SKM-1 treated with dmso at 0.1 percent for 144 hours (cell line): ENCODE results near the gene STK11.
"Not testable (repeated sequence)": the region's sequence is repeated elsewhere in the genome, so short reads cannot be mapped to it uniquely, and the experiment has no call there.

Experiments used
- DNase-seq: peaks from one replicate; lab custom pipeline; 2025; ENCODE audit not compliant: unreplicated experiment; lab: John Stamatoyannopoulos, UW

Gene STK11

DNA sequence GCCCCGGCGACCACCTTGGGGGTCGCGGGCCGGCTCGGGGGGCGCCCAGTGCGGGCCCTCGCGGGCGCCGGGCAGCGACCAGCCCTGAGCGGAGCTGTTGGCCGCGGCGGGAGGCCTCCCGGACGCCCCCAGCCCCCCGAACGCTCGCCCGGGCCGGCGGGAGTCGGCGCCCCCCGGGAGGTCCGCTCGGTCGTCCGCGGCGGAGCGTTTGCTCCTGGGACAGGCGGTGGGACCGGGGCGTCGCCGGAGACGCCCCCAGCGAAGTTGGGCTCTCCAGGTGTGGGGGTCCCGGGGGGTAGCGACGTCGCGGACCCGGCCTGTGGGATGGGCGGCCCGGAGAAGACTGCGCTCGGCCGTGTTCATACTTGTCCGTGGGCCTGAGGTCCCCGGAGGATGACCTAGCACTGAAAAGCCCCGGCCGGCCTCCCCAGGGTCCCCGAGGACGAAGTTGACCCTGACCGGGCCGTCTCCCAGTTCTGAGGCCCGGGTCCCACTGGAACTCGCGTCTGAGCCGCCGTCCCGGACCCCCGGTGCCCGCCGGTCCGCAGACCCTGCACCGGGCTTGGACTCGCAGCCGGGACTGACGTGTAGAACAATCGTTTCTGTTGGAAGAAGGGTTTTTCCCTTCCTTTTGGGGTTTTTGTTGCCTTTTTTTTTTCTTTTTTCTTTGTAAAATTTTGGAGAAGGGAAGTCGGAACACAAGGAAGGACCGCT lies 729 bp downstream of the STK11 start:
- DNase-seq, result no peak

DNA sequence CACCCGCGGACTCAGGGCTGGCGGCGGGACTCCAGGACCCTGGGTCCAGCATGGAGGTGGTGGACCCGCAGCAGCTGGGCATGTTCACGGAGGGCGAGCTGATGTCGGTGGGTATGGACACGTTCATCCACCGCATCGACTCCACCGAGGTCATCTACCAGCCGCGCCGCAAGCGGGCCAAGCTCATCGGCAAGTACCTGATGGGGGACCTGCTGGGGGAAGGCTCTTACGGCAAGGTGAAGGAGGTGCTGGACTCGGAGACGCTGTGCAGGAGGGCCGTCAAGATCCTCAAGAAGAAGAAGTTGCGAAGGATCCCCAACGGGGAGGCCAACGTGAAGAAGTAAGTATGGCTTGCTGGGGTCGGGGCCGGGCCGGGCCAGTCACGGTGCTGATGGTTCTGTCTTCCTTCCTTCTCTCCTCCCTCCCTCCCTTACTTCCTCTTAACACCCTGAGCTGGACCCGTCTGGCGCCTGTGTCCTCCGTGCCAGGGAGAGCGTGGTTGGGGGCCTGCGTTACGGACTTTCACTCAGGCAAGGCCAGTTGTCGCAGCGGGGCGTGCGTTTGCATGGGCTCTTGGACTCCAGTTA lies 1.4 kb downstream of the STK11 start:
- DNase-seq, result peak; percentile 41

DNA sequence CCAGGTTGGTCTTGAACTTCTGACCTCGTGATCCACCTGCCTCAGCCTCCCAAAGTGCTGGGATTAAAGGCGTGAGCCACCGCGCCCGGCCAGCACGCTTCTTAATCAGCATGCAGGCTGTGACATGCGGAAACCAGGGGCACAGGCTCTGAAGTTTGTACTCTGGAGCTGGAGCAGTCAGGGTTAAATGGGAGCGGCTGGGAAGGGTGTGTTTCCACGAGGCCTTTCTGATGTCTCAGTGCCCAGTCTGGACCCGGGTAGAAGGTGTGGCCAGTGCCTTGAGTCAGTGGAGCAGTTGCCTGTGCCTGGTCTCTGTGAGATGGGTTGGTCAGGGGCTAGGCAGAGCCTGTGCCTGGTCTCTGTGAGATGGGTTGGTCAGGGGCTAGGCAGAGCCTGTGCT lies 3.3 kb downstream of the STK11 start:
- DNase-seq, result not testable (repeated sequence)

DNA sequence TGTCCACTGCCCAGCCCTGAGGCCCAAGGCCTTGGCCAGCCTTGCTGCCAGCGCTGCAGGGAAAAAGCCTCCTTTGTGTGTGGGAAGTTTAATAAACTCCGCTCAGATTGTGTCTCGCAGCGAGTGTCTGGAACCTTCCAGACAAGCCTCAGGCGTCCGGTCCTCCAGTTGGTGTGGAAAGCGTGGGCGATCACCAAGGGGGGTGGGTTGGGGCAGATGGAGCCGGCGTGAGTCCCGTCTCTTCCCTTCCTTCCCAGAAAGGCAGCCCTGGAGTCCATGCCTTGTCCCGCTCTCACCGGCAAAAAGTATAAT lies 4.6 kb downstream of the STK11 start:
- DNase-seq, result no peak

DNA sequence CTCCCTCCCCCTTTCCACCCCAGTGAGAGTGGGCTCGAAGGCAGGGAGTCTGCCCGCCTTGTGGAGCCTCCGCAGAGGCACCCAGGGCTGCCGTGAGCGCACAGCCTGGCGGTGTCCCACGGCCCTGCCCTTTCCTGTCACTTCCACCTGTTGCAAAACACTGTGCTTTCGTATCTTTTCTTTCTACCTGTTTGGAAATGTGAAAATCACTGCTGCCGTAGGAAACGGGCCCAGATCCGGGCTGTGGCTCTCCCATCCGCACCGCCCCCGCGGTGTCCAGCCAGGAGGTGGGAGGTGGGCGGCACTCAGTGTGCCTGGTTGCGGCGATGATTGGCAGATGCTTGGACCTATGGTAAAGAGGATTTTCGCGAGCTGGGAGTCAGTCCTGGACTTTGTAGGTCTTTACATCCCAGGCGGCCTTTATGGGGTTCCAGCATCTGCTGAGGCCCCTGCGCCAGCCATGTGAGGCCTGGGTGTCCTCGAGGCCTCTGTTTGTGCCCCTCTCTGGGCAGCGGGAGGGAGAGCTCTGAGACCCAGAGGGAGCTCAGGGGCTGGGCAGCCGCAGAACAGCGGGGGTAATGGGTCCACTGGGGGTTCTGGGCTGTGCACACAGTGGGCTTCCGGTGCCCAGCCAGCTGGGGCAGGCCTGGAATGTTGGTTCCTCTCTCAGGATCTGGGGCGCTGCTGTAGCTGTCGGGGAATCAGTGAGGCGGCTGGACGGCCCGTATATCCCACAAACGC lies 6.1 kb downstream of the STK11 start:
- DNase-seq, result no peak

DNA sequence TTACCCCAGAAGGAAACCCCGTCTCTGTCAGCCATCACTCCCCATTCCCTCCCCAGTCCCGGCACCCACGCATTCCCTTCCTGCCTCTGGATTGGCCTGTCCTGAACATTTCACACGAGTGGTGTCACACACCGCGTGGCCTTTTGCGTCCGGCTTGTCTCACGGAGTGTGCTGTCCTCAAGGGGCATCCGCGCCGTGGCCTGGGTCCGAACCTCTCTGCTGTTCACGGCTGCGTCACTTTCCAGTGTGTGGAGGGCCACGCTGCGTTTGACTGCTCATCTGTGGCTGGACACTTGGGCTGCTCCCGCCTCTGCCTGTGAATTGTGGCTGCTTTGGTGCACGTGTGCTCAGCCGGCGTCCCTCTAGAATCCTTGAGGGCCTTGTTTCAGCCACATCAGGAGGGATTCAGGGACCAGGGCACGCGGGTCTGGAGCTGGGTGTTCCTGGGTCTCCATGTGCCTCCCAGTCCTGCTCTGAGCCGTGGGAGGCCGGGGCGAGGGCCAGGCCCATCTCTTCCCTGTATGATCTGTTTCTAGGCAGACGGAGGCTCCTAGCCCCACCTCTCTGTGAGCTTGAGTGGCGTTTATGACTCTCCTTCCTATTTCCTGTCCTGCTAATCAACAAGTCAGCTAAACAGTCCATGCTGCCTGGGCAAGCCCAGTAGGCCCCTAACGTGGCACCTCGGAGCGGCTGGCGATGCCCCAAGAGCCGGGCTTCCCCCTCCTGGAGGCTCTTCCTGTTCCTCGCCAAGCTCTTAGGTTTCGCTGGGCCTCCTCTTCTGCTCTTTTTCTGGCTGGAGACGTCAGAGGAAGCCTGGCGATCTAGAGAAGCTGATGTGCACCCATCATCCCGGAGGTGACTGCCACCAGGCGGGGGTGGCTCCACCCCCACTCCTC lies 8.1 kb downstream of the STK11 start:
- no peak for DNase-seq

DNA sequence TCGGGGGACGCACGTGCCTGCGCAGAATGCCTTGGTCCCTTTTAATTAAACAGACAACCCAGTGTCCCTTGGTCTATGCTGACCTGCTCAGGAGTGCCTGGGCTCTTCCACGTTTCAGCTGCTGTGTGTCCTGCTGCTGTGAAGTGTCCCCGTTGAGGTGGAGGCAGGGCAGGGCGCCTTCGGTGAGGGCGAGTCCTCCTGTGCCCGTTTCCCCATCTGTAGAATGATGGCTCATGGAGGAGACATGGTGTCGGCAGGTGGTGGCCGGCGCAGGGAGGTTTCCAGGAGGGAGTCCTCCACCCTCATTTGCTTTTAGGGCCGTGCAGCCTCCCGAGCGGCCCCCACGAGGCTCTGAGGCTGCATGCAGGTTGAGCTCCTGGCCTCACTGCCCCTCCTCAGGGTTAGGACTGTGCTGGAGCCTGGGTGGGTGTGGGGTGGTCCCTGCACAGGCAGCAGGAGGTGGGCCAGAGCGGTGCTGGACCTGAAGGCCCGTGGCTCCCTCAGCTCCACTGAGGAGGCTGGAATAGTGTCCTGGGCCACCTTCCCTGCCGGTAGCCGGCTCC lies 8.8 kb downstream of the STK11 start:
- no peak for DNase-seq

DNA sequence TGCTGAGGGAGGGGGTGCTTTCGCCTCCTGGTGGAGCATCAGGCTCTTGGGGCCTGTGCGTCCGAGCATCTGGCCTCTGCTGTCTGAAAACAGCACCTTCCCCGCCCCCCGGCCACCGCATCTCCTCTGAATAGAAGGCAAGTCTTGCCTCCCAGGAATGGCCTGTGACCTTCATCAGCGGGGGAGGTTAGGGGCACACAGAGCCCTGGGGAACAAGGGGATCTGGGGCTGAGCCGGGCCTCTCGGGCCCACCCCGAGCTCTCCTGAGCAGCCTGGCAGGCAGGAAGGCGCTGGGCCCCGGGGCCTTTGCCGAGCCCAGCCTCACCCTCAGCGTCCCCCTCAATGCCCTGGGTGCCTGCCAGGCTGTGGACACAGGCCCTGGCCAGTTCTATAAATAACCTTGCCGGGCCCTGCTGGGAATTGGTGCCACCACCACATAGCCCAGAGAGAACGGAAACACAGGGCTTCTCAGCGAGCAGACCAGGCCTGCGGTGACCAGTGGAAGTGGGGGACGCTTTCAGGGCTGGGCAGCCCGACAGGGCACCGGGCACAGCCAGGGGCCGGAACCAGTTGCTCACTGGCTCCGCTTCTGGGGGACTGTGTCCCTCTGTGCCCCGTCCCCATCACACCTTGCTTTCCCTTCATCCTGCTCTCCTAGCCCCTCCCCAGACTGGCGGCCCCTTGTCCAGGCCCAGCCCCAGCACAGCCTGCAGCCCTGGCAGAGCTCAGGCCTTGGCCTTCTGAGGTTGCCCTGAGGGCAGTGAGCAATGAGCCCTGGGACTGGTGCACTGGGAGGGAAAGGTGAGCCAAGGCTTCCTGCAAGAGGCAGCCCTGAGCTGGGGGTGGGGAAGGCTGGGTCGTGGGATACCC lies 9.5 kb downstream of the STK11 start:
- DNase-seq, result no peak

DNA sequence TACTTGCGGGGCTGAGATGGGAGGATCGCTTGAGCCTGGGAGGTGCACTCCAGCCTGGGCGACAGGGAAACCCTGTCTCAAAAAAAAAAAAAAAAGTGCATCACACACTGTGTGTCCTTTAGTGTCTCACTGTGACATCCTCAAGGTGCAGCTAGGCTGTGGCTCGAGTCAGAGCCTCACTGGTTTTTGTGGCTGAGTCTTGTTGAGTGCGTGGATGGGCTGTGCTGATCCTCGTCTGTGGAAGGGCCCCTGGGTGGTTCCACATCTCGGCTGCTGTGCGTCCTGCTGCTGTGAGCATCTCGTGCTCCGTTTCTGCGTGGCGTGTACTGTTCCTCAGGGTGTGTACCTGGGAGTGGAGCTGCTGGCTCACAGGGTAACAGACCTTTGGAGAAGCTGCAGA lies 11.2 kb downstream of the STK11 start:
- no peak for DNase-seq

DNA sequence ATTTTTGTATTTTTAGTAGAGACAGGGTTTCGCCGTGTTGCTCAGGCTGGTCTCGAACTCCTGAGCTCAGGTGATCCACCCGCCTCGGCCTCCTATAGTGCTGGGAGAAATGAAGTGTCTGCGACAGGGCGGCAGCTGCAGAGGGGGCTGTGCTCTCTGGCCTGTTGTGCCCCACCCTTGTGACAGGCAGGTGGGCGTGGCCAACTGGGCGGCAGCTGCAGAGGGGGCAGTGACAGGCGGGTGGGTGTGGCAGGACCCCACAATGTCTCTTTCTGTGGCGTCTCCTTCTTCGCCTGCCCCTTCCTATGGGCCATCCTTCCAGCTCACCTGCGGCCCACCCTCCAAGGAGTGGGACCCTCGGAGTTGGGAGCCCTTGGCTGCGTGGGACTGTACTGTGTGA lies 11.8 kb downstream of the STK11 start:
- DNase-seq, result no peak

DNA sequence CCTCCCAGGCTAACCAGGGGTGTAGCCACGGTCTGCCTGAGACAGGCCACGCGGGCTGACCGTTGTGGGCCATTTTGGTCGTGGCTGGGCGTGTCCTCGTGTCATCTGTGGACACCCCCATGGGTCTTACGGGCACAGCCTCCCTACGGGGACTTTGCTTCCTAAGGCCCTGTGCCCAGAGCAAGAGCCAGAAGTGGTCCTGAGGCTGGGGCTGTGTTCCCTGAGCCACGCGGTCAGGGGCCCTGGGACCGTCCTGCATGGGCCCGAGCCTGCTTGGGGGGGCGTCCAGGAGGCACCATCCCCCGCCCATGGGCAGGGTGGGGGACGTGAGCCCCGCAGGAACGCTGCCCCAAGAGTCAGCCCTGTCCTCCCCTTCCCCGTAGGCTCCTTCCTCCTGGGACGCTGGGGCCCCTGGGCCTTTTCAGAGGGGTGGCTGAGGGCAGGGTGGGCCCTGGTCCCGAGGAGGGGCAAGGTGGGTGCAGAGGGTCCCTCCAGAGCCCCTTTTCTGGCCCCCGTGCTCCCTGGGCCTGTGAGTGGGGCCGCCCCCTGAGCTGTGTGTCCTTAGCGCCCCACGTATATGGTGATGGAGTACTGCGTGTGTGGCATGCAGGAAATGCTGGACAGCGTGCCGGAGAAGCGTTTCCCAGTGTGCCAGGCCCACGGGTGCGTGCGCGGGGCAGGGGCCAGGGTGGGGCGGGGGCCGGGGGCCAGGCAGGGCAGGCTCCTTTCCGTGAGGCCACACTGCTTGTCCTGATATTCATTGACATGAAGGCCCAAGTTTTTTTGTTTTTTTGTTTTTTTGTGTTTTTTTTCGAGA lies 13.4 kb downstream of the STK11 start:
- DNase-seq, result no peak

DNA sequence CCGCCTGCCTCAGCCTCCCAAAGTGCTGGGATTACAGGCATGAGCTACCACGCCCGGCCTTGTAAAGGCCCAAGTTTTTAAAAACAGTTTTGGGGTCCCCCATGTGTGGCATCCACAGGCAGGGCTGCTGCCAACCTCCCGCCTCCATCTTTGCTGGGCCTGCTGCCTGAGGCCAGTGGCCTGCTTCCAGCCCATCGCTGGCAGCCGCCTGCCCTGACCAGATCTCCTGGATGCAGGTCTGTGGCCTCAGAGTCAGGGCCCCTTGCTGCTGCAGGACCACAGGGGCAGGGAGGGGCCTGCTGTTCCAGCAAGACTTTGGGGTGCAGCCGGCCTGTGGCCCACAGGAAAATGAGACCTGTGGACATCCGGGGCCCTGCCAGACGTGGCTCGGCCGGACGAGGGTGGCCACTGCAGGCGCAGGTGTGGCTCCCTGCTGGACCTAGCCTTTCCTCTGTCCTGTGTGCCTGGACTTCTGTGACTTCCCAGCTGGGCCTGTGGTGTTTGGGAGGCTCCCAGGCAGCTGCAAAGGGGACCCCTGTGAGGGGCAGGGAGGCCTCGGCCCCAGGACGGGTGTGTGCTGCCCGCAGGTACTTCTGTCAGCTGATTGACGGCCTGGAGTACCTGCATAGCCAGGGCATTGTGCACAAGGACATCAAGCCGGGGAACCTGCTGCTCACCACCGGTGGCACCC lies 14.4 kb downstream of the STK11 start:
- DNase-seq, result no peak

DNA sequence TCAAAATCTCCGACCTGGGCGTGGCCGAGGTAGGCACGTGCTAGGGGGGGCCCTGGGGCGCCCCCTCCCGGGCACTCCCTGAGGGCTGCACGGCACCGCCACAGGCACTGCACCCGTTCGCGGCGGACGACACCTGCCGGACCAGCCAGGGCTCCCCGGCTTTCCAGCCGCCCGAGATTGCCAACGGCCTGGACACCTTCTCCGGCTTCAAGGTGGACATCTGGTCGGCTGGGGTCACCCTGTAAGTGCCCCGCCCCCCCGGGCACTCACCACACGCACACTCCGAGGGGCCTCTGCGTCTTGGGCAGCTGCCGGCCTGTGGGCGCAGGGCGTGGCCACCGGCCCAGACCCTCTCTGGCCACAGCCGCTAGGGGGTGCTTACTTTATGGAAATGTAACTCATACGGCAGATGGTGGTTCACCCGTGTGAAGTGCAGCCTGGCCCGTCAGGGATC lies 14.9 kb downstream of the STK11 start:
- no peak for DNase-seq

DNA sequence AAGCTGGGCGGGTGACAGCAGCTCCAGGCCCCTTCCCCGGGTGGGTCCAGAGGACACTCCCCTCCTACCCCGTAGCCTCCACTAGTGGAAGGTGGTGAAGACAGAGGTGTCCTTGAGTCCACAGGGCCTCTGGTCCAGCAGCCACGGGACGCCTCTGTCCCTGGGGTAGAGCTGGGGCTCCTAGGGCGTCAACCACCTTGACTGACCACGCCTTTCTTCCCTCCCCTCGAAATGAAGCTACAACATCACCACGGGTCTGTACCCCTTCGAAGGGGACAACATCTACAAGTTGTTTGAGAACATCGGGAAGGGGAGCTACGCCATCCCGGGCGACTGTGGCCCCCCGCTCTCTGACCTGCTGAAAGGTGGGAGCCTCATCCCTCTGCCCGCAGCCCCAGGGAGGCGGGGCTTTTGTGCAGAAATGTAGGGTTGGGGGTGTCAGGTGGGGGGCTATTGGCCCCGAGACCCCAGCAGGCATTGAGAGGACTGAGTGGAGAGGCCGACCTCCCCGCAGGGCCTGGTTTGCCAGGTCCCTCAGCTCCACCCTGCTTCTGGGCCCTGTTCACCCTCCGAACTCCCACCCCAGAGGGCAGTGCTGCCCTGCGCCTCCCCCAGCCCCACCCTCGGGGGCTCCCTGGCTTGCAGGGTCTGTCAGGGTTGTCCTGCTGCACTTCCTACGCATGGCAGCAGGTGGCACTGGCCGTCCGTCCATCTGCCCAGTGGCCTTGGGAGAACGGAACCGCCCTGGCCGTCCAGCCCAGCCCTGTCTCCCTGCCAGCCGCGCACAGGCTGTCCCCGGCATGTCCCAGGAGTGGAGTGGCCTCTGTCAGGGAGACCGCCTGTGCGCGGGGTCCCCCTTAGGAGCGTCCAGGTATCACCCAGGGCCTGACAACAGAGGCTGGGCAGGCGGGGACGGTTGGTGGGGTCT lies 15.7 kb downstream of the STK11 start:
- no peak for DNase-seq

DNA sequence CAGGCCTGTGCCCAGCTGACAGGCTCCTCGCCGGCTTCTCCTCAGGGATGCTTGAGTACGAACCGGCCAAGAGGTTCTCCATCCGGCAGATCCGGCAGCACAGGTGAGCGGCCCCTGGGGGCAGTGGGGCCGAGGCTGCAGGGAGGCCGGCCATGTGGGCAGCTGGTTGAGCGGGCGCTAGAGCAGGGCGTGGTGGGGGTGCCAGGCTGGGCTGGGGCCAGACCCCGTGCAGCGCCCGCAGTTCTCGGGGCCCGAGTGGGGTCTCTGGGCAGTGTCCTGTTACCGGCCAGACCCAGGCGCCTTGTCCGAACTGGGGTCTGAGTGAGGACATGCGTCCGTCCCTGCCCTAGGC lies 16.3 kb downstream of the STK11 start:
- no peak for DNase-seq

DNA sequence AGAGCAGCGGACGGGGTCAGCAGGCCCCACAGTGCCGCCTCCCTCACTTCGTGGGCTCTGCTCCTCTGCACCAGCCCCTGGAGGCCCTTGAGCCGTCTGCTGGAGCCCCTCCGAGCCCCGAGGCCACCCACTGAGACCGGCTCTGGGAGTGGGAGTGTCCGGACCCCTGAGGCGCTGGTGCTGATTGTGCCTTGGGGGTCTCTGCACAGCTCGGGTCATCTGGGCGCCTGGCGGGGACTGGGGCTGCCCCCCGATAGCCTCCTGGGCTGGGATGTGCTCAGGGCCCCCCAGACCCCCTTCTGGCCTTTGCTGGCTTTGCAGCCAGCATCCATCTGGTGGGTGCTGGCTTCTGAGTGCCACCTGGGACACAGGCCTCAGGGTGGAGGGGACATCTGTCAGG lies 16.8 kb downstream of the STK11 start:
- no peak for DNase-seq

DNA sequence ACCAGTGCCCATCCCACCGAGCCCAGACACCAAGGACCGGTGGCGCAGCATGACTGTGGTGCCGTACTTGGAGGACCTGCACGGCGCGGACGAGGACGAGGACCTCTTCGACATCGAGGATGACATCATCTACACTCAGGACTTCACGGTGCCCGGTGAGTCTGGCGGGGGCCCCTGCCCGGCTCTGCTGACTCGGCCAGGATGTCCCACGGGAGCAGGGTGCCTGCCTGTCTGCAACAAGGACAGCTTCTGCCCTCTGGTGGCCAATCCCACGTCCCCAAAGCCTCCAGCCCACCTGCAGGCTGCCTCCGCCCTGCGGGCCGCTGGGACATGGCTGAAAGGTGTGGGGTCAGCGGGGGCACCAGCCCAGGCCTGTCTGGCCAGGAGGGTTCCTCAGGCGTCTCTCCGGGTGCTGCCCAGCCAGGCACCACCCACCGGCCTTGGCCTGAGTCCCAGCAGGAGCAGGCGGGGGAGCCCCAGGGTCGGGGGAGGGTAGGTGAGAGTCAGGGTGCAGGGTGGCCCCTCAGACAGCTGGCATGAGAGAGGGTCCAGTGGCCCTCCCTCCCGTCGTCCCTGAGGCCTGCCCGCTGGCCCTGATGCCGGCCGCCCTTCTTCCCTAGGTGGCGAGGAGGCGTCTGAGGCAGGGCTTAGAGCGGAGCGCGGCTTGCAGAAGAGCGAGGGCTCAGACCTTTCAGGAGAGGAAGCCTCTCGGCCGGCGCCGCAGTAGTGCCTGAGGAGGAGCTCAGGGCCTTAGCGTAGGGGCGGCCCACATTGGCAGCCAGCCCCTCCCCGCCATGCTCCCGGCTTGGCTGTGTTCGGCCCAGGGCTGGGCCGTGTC lies 17.7 kb downstream of the STK11 start:
- DNase-seq, result no peak
